Lung (tissue), 12 donors: Measurements from ENCODE around the gene CAMK2D. TPM values are rescaled to one million over a fixed set of nuclear protein-coding genes. Genes with fewer than 3 reads are reported as not detected.

Experiments
- ATAC-seq: fragments of 200-7000 bp; cut with Tn5 transposase; one replicate; pipeline ENCODE4 v1.9.1; 2020; ENCODE audit warnings: moderate number of reproducible peaks; ENCODE audit not compliant: insufficient read depth, low FRiP score
- DNase-seq, 3 donors: peaks; one replicate each; pipeline ENCODE4 v3.0.0-alpha.2; 2013 to 2017
- H3K27ac ChIP-seq, 2 donors: one replicate each; pipeline ENCODE4 v1.5.1; 2013; ENCODE audit warnings: mild to moderate bottlenecking in 2 of 2, moderate library complexity in 2 of 2, control low read depth in 1 of 2, inconsistent platforms in 1 of 2, low read depth in 1 of 2, low read length in 1 of 2
- H3K27me3 ChIP-seq, 3 donors: one replicate each; pipeline ENCODE4 v1.5.1; 2013; ENCODE audit warnings: low read length in 2 of 3; ENCODE audit not compliant: control insufficient read depth in 3 of 3, insufficient read depth in 3 of 3
- H3K36me3 ChIP-seq, 4 donors: one replicate each; pipeline ENCODE4 v1.5.1; 2013; ENCODE audit warnings: low read length in 4 of 4, mild to moderate bottlenecking in 1 of 4, moderate library complexity in 1 of 4; ENCODE audit not compliant: control insufficient read depth in 4 of 4, insufficient read depth in 4 of 4
- H3K4me1 ChIP-seq, 5 donors: one replicate each; pipeline ENCODE4 v1.5.1; 2013; ENCODE audit warnings: low read length in 5 of 5, mild to moderate bottlenecking in 2 of 5, moderate library complexity in 1 of 5; ENCODE audit not compliant: control insufficient read depth in 5 of 5, insufficient read depth in 5 of 5
- H3K4me3 ChIP-seq: one replicate; pipeline ENCODE4 v1.5.1; 2013; ENCODE audit warnings: mild to moderate bottlenecking, control low read depth, moderate library complexity
- H3K9ac ChIP-seq, 2 donors: one replicate each; pipeline ENCODE4 v1.5.1; 2013; ENCODE audit warnings: low read length in 2 of 2, control low read depth in 1 of 2; ENCODE audit not compliant: insufficient read depth in 1 of 2
- H3K9me3 ChIP-seq, 4 donors: one replicate each; pipeline ENCODE4 v1.5.1; 2013; ENCODE audit warnings: low read length in 3 of 4, mild to moderate bottlenecking in 1 of 4, moderate library complexity in 1 of 4; ENCODE audit not compliant: control insufficient read depth in 4 of 4, insufficient read depth in 3 of 4
- CTCF ChIP-seq: IDR thresholded peaks from 2 replicates; pipeline ENCODE4 v1.5.1; 2012; ENCODE audit warnings: mild to moderate bottlenecking; ENCODE audit errors: control extremely low read depth, extremely low read depth
- WGBS, 2 donors: extraction: QIAGEN DNeasy Blood & Tissue Kit; methylation state at CpG; one replicate each; pipeline ENCODE4 v1.1.7; 2013; 5-methylcytosine and 5-hydroxymethylcytosine counted together
- polyA plus RNA-seq, 2 donors: library from polyadenylated mRNA; stranded (reverse); fragments of 200-250 nt; gene quantifications; one replicate each; pipeline ENCODE4 v1.2.1, GENCODE V29; 2013
- total RNA-seq, 2 donors: library from RNA; depleted of rRNA in 1 of 2; stranded (reverse); fragments of >200 nt in 1 of 2; gene quantifications; one replicate each; pipeline ENCODE4 v1.2.1, GENCODE V29; 2014 to 2021
- donor health status: control.
- donor health status: control.
- donor health status: Bipolar disorder and iron deficiency.
- donor health status: healthy.
- donor health status: DM: yes; HTN: yes; CAD: no.

The CAMK2D gene
- total and polyA plus RNA-seq, 4 donors = 11.9 to 98.2 (median 36.6) TPM

DNA sequence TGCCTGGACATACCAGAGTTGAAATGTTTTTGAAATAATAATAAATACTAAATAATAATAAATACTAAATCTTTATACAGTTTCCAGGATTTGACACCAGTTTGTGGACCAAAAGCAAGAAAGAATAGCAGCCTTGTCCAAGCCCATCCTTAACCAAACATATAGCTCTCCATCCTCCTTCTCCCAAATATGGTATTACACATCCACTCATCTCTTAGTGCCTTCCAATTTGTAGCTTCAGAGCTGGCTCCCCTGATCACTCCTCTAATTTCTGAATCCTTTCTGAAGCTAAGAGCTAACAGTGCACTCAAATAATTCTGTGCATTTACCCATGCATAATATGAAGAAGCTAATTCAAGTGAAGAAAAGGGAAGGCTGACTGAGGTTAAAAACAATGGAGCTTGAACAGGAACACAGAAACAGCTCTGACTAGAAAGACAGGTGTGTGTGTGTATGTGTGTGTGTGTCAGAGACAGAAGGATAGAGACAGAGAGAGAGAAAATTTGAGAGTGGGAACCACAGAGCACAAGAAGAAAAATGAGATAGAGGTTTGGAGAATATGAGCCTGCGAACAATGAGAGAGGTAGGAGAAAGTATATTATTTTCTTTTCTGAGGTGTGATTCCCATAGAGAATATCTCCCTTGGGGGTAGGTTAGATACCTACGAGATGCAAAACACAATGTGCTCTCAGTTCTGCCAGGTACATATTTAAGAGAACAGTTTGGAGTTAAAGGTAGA, 123.5 kb downstream of the CAMK2D start:
- DNase-seq (no peak), ATAC-seq (no peak)
- H3K4me3 ChIP-seq = no peak overlapping the region
- no peaks in the 10 kb centered on the region for H3K27me3 ChIP-seq
- peak overlapping the region in 1 of 2 donors; percentile 57 for H3K27ac ChIP-seq
- no peaks in the 10 kb centered on the region for H3K9me3 ChIP-seq
- H3K9ac ChIP-seq = no peak overlapping the region
- H3K36me3 ChIP-seq = no peaks in the 10 kb centered on the region
- H3K4me1 ChIP-seq = peaks cover 8 to 58% (median 11%) of the 10 kb centered on the region in 5 donors
- WGBS, 2 donors = 74 to 88% methylated on average over 2 of the region's 2 CpGs
- TF ChIP-seq CTCF = no peak

DNA sequence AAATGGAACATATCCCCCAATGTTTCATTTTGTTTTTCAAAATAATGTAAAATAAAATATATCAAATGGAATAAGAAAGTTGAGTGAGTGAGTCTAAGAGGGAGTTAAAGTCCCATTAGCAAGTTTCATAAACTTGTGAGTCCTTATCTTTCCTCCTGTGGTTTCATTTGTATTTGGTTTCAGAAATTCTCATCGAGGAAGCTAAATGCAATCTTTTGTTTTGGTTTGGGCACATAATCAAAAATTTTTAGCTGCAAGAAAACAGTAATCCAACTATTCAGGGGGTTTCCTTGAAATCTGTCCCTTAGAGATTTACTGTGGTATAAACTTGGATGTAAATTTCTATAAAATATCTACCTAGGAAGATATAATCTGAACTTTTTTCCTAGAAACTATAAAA, 124.2 kb downstream of the CAMK2D start:
- 1 to 3% methylated on average over 1 of the region's 1 CpG for WGBS, 2 donors
- DNase-seq = peak in 2 of 3 donors; percentile 27 to 42
- H3K36me3 ChIP-seq = no peaks in the 10 kb centered on the region
- no peaks in the 10 kb centered on the region for H3K9me3 ChIP-seq
- no peak for ATAC-seq
- no peaks in the 10 kb centered on the region for H3K27me3 ChIP-seq
- H3K9ac ChIP-seq = no peak overlapping the region
- H3K4me1 ChIP-seq = peaks cover 8 to 54% (median 11%) of the 10 kb centered on the region in 5 donors
- TF ChIP-seq CTCF = no peak
- H3K27ac ChIP-seq = no peak overlapping the region
- no peak overlapping the region for H3K4me3 ChIP-seq

DNA sequence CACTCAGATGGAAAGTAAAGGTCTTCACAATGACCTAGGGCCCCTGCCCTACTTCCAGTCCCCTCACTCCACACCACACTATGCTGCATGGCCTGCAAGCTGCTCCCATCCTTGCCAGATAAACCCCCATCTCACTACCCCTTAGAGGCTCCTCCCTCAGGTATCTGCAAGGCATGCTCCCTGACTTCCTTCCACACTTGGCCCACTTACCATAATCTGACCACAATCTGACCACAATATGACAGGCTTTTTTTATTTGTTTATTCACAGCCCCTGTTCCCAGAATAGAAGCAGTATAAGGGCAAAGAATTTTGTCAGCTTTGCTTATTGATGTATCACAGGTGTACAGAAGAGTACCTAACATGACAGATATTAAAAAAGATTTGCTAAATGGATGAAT, 124.7 kb downstream of the CAMK2D start:
- H3K27ac ChIP-seq = peak overlapping the region; percentile 10 to 95
- H3K27me3 ChIP-seq = no peaks in the 10 kb centered on the region
- DNase-seq (no peak), ATAC-seq (no peak)
- H3K9me3 ChIP-seq = no peaks in the 10 kb centered on the region
- no peaks in the 10 kb centered on the region for H3K36me3 ChIP-seq
- peaks cover 8 to 52% (median 11%) of the 10 kb centered on the region in 5 donors for H3K4me1 ChIP-seq
- no peak overlapping the region for H3K4me3 ChIP-seq
- H3K9ac ChIP-seq = no peak overlapping the region
- TF ChIP-seq CTCF = no peak

DNA sequence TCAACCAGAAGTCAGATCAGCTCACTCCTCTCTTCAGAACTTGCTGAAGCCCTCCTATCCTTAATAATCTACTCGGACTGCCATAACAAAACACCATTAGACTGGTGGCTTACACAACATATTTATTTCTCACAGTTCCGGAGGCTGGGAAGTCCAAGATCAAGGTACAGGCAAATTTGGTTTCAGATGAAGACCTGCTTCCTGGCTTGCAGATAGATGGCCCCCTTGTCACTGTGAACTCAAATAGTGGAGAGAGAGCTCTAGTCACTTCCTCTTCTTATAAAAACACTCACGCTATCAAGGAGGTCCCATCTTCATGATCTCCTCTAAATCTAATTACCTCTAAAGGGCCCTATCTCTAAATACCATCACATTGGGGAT, 125.1 kb downstream of the CAMK2D start:
- Histone ChIP-seq H3K9me3 (no peaks in the 10 kb centered on the region), H3K9ac (no peak overlapping the region), H3K36me3 (no peaks in the 10 kb centered on the region), H3K4me3 (no peak overlapping the region), H3K27me3 (no peaks in the 10 kb centered on the region), H3K4me1 (peaks cover 8 to 52% (median 11%) of the 10 kb centered on the region in 5 donors), H3K27ac (peak overlapping the region in 1 of 2 donors; percentile 95)
- WGBS, 2 donors = 51 to 78% methylated on average over 3 of the region's 3 CpGs
- TF ChIP-seq CTCF = no peak
- no peak for DNase-seq
- no peak for ATAC-seq
